K562 (cell line): ENCODE results near the gene HIVEP3. TPM values are rescaled to one million over a fixed set of nuclear protein-coding genes. Genes with fewer than 3 reads are reported as not detected.
A peak's percentile ranks its signal among the peaks of the same experiment; 100 is the strongest.

ENCODE experiments used
- EHMT2 ChIP-seq: fragments of 450-650 bp; IDR thresholded peaks from 2 replicates; pipeline ENCODE4 v1.6.1; 2018; ENCODE audit warnings: antibody characterized with exemption
- REST ChIP-seq, 2 experiments: fragments of 450-650 bp; formaldehyde crosslinking in 1 of 2; IDR thresholded peaks; 2 replicates each; pipeline versions ENCODE4 v1.4.0 to v1.6.1; 2014 to 2020; ENCODE audit warnings: mild to moderate bottlenecking in 2 of 2, borderline replicate concordance in 1 of 2, low read depth in 1 of 2
- ZNF282 ChIP-seq: sonication (generic); formaldehyde crosslinking; IDR thresholded peaks from 2 replicates; pipeline ENCODE4 v1.8.1; 2023; ENCODE audit warnings: missing genetic modification reagents
- polyA plus RNA-seq, 8 experiments: library from polyadenylated mRNA; depleted of rRNA in 4 of 8; stranded (reverse) in 5 of 8; unstranded in 3 of 8; fragments of >200 nt; fragmentation: Nextera tagmentation in 2 of 8; fragmentation: Illumina TruSeq in 1 of 8; extraction: Ambion mirVana in 2 of 8; extraction: Trizol in 1 of 8; gene quantifications; 2 replicates each; pipeline versions ENCODE4 v1.2.1 to v1.2.3, GENCODE V29; 2011 to 2014; ENCODE audit warnings: inconsistent platforms in 1 of 8, missing spikeins in 1 of 8
- total RNA-seq, 7 experiments: library from RNA; depleted of rRNA in 6 of 7; stranded (reverse); fragments of >200 nt in 6 of 7; fragmentation: Illumina TruSeq in 2 of 7; extraction: Trizol in 2 of 7; gene quantifications; 2 replicates each; pipeline versions ENCODE4 v1.2.1 to v1.2.3, GENCODE V29; 2011 to 2021; ENCODE audit warnings: low replicate concordance in 1 of 7

Gene HIVEP3
- total and polyA plus RNA-seq, 9 of the 15 experiments (the other 6 are each of a cell fraction or from before 2014, with no cell fraction given), result 0.09 to 0.58 (median 0.34) TPM; not detected in 1

- TF ChIP-seq REST (IDR thresholded peaks at IDR 0.05; ENCODE audit: borderline replicate concordance), result peak; percentile 96
- TF ChIP-seq REST (CRISPR knock-in tag; IDR thresholded peaks at IDR 0.05; ENCODE audit: low read depth), result 0 out of 2 replicates have a peak, but pooled peaks have one; percentile 63
- TF ChIP-seq EHMT2, result peak; percentile 88
- TF ChIP-seq ZNF282, result no peak
Observed at GRCh38 chr1:41939194-41939593, 20.5 kb upstream of the HIVEP3 start (continued).
